ENCODE data around the gene MYLIP. TPM values are rescaled to one million over a fixed set of nuclear protein-coding genes. Genes with fewer than 3 reads are reported as not detected.

MYLIP gene
- total and polyA plus RNA-seq, 2 experiments from 2014 or later, result 26.7 to 33.8 TPM

DNA sequence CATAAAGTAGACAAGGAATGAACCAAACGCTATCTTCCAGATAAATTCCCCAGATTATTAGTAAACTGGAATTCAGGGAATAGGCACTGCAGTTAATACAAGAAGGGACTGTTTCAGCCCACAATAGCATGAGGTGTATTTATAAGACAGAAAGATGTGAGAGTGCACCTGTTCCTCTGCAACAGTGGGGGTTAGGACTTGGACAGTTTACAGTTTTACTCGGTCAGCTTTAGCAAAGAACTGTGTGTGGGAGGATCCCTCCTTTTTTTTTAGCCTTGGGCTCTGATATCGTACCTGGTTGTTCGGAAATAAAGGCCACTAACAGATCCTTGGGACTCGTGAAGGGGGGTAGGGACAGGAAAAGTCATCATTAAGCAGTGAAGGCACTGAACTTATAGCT lies 2.0 kb upstream of the MYLIP start:
- no peaks in the 10 kb centered on the region for H3K9me2 ChIP-seq (ENCODE audit: insufficient read depth)
- DNase-seq (ENCODE audit: low spot score) (no peak), ATAC-seq (no peak)
- H3K4me3 ChIP-seq, result no peak overlapping the region
- H3K27ac Mint-ChIP-seq, result no peak overlapping the region
- H2AFZ ChIP-seq, result no peak overlapping the region
- H3K9me3 Mint-ChIP-seq, result peaks cover 3% of the 10 kb centered on the region; the same call in 2 of the 3 replicates
- H3K36me3 Mint-ChIP-seq (ENCODE audit: low read depth), result peaks cover 24% of the 10 kb centered on the region
- H3K36me3 ChIP-seq (ENCODE audit: insufficient read depth), result no peaks in the 10 kb centered on the region; the same call in 1 of the 2 replicates
- H3K4me3 Mint-ChIP-seq, result no peak overlapping the region; the same call in 2 of the 3 replicates
- H3K4me2 ChIP-seq, result no peak overlapping the region
- H3F3A ChIP-seq (replicated peaks; ENCODE audit: low read depth), result no peaks in the 10 kb centered on the region
- H3K4me1 Mint-ChIP-seq, result peaks cover 8% of the 10 kb centered on the region
- peaks cover 4% of the 10 kb centered on the region for H3K27me3 Mint-ChIP-seq (ENCODE audit: insufficient read depth, low read depth, poor library complexity)
- TF ChIP-seq REST (IDR thresholded peaks at IDR 0.05; ENCODE audit: unreplicated experiment) (no peak), STAT1 (IDR thresholded peaks at IDR 0.05; ENCODE audit: unreplicated experiment) (no peak), NANOG (IDR thresholded peaks at IDR 0.05; ENCODE audit: borderline replicate concordance) (no peak), CTCF (conservative IDR thresholded peaks at IDR 0.05; ENCODE audit: low read depth in 2 of 2) (no peak), ZNF331 (CRISPR knock-in tag; IDR thresholded peaks at IDR 0.05; ENCODE audit: low read depth) (no peak), ZNF114 (CRISPR knock-in tag; IDR thresholded peaks at IDR 0.05) (no peak), JUNB (IDR thresholded peaks at IDR 0.05; ENCODE audit: unreplicated experiment) (no peak)
- no peaks in the 10 kb centered on the region for H3K27me3 ChIP-seq (ENCODE audit: insufficient read depth)
- peaks cover 8% of the 10 kb centered on the region for H3K4me1 ChIP-seq (ENCODE audit: insufficient read depth)
- H4K20me1 ChIP-seq (replicated peaks; ENCODE audit: insufficient read depth), result peaks cover 10% of the 10 kb centered on the region
- H3K79me2 ChIP-seq (replicated peaks; ENCODE audit: insufficient read depth), result peaks cover 24% of the 10 kb centered on the region
- H3K27ac ChIP-seq (ENCODE audit: low read depth), result no peak overlapping the region

DNA sequence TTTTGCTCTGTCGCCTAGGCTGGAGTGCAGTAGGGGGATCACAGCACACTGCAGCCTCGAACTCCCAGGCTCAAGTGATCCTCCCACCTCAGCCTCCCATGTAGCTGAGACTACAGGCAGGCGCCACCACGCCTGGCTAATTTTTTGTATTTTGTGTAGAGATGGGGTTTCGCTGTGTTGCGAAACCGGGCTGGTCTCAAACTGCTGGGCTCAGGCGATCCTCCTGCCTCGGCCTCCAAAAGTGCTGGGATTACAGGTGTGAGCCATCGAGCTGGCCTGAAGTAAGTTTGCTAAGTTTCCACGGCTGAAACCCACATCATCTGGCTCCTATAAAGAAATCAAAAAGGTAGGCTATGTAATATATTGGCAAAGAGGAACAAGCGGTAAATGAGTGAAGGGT lies 1.4 kb upstream of the MYLIP start:
- no peak for ATAC-seq
- peaks cover 3% of the 10 kb centered on the region; the same call in 2 of the 3 replicates for H3K9me3 Mint-ChIP-seq
- peaks cover 28% of the 10 kb centered on the region for H3K36me3 Mint-ChIP-seq (ENCODE audit: low read depth)
- Histone ChIP-seq H3K4me2 (no peak overlapping the region), H2AFZ (no peak overlapping the region), H4K20me1 (replicated peaks; ENCODE audit: insufficient read depth) (peaks cover 15% of the 10 kb centered on the region), H3K4me3 (no peak overlapping the region), H3K36me3 (ENCODE audit: insufficient read depth) (no peaks in the 10 kb centered on the region; the same call in 1 of the 2 replicates), H3K79me2 (replicated peaks; ENCODE audit: insufficient read depth) (peaks cover 30% of the 10 kb centered on the region), H3K27me3 (ENCODE audit: insufficient read depth) (no peaks in the 10 kb centered on the region), H3K4me1 (ENCODE audit: insufficient read depth) (peaks cover 14% of the 10 kb centered on the region), H3K9me2 (ENCODE audit: insufficient read depth) (no peaks in the 10 kb centered on the region), H3K27ac (ENCODE audit: low read depth) (no peak overlapping the region), H3F3A (replicated peaks; ENCODE audit: low read depth) (no peaks in the 10 kb centered on the region)
- peaks cover 4% of the 10 kb centered on the region for H3K27me3 Mint-ChIP-seq (ENCODE audit: insufficient read depth, low read depth, poor library complexity)
- peak overlapping the region; percentile 38; the same call in 1 of the 3 replicates for H3K4me3 Mint-ChIP-seq
- H3K27ac Mint-ChIP-seq, result no peak overlapping the region
- DNase-seq (ENCODE audit: low spot score), result no peak
- peaks cover 11% of the 10 kb centered on the region for H3K4me1 Mint-ChIP-seq
- TF ChIP-seq JUNB (IDR thresholded peaks at IDR 0.05; ENCODE audit: unreplicated experiment) (no peak), ETS1 (IDR thresholded peaks at IDR 0.05) (no peak), EZH2phosphoT487 (IDR thresholded peaks at IDR 0.05; ENCODE audit: unreplicated experiment) (no peak)
- TF ChIP-seq, protein P1, sequence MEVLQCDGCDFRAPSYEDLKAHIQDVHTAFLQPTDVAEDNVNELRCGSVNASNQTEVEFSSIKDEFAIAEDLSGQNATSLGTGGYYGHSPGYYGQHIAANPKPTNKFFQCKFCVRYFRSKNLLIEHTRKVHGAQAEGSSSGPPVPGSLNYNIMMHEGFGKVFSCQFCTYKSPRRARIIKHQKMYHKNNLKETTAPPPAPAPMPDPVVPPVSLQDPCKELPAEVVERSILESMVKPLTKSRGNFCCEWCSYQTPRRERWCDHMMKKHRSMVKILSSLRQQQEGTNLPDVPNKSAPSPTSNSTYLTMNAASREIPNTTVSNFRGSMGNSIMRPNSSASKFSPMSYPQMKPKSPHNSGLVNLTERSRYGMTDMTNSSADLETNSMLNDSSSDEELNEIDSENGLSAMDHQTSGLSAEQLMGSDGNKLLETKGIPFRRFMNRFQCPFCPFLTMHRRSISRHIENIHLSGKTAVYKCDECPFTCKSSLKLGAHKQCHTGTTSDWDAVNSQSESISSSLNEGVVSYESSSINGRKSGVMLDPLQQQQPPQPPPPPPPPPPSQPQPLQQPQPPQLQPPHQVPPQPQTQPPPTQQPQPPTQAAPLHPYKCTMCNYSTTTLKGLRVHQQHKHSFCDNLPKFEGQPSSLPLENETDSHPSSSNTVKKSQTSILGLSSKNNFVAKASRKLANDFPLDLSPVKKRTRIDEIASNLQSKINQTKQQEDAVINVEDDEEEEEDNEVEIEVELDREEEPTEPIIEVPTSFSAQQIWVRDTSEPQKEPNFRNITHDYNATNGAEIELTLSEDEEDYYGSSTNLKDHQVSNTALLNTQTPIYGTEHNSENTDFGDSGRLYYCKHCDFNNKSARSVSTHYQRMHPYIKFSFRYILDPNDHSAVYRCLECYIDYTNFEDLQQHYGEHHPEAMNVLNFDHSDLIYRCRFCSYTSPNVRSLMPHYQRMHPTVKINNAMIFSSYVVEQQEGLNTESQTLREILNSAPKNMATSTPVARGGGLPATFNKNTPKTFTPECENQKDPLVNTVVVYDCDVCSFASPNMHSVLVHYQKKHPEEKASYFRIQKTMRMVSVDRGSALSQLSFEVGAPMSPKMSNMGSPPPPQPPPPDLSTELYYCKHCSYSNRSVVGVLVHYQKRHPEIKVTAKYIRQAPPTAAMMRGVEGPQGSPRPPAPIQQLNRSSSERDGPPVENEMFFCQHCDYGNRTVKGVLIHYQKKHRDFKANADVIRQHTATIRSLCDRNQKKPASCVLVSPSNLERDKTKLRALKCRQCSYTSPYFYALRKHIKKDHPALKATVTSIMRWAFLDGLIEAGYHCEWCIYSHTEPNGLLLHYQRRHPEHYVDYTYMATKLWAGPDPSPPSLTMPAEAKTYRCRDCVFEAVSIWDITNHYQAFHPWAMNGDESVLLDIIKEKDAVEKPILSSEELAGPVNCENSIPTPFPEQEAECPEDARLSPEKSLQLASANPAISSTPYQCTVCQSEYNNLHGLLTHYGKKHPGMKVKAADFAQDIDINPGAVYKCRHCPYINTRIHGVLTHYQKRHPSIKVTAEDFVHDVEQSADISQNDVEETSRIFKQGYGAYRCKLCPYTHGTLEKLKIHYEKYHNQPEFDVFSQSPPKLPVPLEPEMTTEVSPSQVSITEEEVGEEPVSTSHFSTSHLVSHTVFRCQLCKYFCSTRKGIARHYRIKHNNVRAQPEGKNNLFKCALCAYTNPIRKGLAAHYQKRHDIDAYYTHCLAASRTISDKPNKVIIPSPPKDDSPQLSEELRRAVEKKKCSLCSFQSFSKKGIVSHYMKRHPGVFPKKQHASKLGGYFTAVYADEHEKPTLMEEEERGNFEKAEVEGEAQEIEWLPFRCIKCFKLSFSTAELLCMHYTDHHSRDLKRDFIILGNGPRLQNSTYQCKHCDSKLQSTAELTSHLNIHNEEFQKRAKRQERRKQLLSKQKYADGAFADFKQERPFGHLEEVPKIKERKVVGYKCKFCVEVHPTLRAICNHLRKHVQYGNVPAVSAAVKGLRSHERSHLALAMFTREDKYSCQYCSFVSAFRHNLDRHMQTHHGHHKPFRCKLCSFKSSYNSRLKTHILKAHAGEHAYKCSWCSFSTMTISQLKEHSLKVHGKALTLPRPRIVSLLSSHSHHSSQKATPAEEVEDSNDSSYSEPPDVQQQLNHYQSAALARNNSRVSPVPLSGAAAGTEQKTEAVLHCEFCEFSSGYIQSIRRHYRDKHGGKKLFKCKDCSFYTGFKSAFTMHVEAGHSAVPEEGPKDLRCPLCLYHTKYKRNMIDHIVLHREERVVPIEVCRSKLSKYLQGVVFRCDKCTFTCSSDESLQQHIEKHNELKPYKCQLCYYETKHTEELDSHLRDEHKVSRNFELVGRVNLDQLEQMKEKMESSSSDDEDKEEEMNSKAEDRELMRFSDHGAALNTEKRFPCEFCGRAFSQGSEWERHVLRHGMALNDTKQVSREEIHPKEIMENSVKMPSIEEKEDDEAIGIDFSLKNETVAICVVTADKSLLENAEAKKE (CRISPR knock-in tag; IDR thresholded peaks at IDR 0.05), result no peak
